ENCODE data around the gene LRRC75A. TPM values are rescaled to one million over a fixed set of nuclear protein-coding genes. Genes with fewer than 3 reads are reported as not detected.

The LRRC75A gene
- total RNA-seq, 1 experiment from 2014 or later = 1.2 TPM

DNA sequence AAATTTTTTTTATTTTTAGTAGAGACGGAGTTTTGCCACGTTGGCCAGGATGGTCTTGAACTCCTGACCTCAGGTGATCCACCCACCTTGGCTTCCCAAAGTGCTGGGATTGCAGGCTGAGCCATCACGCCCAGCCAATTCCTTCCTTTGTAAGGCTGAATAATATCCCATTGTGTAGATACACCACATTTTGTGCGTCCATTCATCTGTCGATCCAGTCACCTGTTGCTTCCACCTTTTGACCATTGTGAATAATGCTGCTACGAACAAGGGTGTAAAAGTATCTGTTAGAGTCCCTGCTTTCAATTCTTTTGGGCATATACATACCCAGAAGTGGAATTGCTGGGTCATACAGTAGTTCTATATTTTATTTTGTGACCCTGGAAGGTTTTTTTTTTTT is 61.3 kb downstream of the LRRC75A start:
- CTCF ChIA-PET = interaction anchor here (0.6 to 0.7 kb wide), 2 partner anchors 11 to 100 kb away, joined by 5 read pairs; no protein-coding TSS in a partner anchor
- POLR2A ChIA-PET = interaction anchor here (0.7 kb wide), 1 partner anchor 687 kb away, joined by 13 read pairs; no protein-coding TSS in a partner anchor
- in situ Hi-C loops (cut with HindIII; ENCODE audit: low pct_unique_long_range_greater_than_20kb, low sequenced_read_pairs) = no loop called here

GRCh38 chr17:16429083-16429482 is 62.9 kb downstream of the LRRC75A start:
- no TSS peak for BruUV-seq (replicated peaks)
- POLR2A ChIA-PET = no interaction called here
- ATAC-seq = no peak

More for the DNA sequence above, 61.3 kb downstream of the LRRC75A start:
- no peaks in the 10 kb centered on the region for H3K27me3 ChIP-seq (ENCODE audit: control insufficient read depth, insufficient read depth, low read length)
- H3K4me3 ChIP-seq (ENCODE audit: low read depth in 2 of 2, low read length in 2 of 2) = no peak overlapping the region
- H3K27ac ChIP-seq (ENCODE audit: low read length) = no peak overlapping the region
- no peaks in the 10 kb centered on the region for H3K4me1 ChIP-seq (ENCODE audit: control insufficient read depth, insufficient read depth, low read length)
- no peaks in the 10 kb centered on the region for H3K9me3 ChIP-seq (ENCODE audit: control insufficient read depth, insufficient read depth, low read depth, low read length)
- no peaks in the 10 kb centered on the region for H3K36me3 ChIP-seq (ENCODE audit: control insufficient read depth, insufficient read depth, low read length)
- DNase-seq (ENCODE audit: low read depth, low spot score) (no peak), ATAC-seq (no peak)
- no TSS peak for BruUV-seq (replicated peaks)
- TF ChIP-seq TCF7L2 (IDR thresholded peaks at IDR 0.05; ENCODE audit: low read depth, low read length) (no peak), POLR2AphosphoS5 (IDR thresholded peaks at IDR 0.05; ENCODE audit: low read depth, low read length) (no peak), SIN3A (IDR thresholded peaks at IDR 0.05; ENCODE audit: borderline replicate concordance, insufficient read depth, low read depth, low read length) (no peak)
- TF ChIP-seq, protein P1, sequence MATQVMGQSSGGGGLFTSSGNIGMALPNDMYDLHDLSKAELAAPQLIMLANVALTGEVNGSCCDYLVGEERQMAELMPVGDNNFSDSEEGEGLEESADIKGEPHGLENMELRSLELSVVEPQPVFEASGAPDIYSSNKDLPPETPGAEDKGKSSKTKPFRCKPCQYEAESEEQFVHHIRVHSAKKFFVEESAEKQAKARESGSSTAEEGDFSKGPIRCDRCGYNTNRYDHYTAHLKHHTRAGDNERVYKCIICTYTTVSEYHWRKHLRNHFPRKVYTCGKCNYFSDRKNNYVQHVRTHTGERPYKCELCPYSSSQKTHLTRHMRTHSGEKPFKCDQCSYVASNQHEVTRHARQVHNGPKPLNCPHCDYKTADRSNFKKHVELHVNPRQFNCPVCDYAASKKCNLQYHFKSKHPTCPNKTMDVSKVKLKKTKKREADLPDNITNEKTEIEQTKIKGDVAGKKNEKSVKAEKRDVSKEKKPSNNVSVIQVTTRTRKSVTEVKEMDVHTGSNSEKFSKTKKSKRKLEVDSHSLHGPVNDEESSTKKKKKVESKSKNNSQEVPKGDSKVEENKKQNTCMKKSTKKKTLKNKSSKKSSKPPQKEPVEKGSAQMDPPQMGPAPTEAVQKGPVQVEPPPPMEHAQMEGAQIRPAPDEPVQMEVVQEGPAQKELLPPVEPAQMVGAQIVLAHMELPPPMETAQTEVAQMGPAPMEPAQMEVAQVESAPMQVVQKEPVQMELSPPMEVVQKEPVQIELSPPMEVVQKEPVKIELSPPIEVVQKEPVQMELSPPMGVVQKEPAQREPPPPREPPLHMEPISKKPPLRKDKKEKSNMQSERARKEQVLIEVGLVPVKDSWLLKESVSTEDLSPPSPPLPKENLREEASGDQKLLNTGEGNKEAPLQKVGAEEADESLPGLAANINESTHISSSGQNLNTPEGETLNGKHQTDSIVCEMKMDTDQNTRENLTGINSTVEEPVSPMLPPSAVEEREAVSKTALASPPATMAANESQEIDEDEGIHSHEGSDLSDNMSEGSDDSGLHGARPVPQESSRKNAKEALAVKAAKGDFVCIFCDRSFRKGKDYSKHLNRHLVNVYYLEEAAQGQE (IDR thresholded peaks at IDR 0.05; ENCODE audit: insufficient read depth in 1 of 2, low read depth in 2 of 2, low read length in 1 of 2) = no peak
- TF ChIP-seq, protein P2, sequence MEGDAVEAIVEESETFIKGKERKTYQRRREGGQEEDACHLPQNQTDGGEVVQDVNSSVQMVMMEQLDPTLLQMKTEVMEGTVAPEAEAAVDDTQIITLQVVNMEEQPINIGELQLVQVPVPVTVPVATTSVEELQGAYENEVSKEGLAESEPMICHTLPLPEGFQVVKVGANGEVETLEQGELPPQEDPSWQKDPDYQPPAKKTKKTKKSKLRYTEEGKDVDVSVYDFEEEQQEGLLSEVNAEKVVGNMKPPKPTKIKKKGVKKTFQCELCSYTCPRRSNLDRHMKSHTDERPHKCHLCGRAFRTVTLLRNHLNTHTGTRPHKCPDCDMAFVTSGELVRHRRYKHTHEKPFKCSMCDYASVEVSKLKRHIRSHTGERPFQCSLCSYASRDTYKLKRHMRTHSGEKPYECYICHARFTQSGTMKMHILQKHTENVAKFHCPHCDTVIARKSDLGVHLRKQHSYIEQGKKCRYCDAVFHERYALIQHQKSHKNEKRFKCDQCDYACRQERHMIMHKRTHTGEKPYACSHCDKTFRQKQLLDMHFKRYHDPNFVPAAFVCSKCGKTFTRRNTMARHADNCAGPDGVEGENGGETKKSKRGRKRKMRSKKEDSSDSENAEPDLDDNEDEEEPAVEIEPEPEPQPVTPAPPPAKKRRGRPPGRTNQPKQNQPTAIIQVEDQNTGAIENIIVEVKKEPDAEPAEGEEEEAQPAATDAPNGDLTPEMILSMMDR (IDR thresholded peaks at IDR 0.05) = no peak
- intact Hi-C loops (cut with micrococcal nuclease; ENCODE audit: unreplicated experiment) = loop anchor here (10.0 kb wide), 1 partner anchor 46 kb away; the partner anchor contains the start of gene UBB

More at GRCh38 chr17:16429083-16429482, 62.9 kb downstream of the LRRC75A start:
- no peaks in the 10 kb centered on the region for H3K9me3 ChIP-seq (ENCODE audit: control insufficient read depth, insufficient read depth, low read depth, low read length)
- in situ Hi-C loops (cut with HindIII; ENCODE audit: low pct_unique_long_range_greater_than_20kb, low sequenced_read_pairs) (no loop called here), intact Hi-C loops (cut with micrococcal nuclease; ENCODE audit: unreplicated experiment) (no loop called here)
- H3K27ac ChIP-seq (ENCODE audit: low read length) = no peak overlapping the region
- H3K27me3 ChIP-seq (ENCODE audit: control insufficient read depth, insufficient read depth, low read length) = no peaks in the 10 kb centered on the region
- DNase-seq (ENCODE audit: low read depth, low spot score) = no peak
- TF ChIP-seq, protein P1 (IDR thresholded peaks at IDR 0.05; ENCODE audit: insufficient read depth in 1 of 2, low read depth in 2 of 2, low read length in 1 of 2) = no peak
- TF ChIP-seq, protein P2 (IDR thresholded peaks at IDR 0.05) = no peak
- TF ChIP-seq SIN3A (IDR thresholded peaks at IDR 0.05; ENCODE audit: borderline replicate concordance, insufficient read depth, low read depth, low read length) = no peak
- no peak for TF ChIP-seq TCF7L2 (IDR thresholded peaks at IDR 0.05; ENCODE audit: low read depth, low read length)
- TF ChIP-seq POLR2AphosphoS5 (IDR thresholded peaks at IDR 0.05; ENCODE audit: low read depth, low read length) = no peak
- no peak overlapping the region for H3K4me3 ChIP-seq (ENCODE audit: low read depth in 2 of 2, low read length in 2 of 2)
- no peaks in the 10 kb centered on the region for H3K36me3 ChIP-seq (ENCODE audit: control insufficient read depth, insufficient read depth, low read length)
- CTCF ChIA-PET = no interaction called here
- no peaks in the 10 kb centered on the region for H3K4me1 ChIP-seq (ENCODE audit: control insufficient read depth, insufficient read depth, low read length)

Measured in Panc1 (cell line).